GM18951 (cell line): ENCODE data around the gene B3GNT9.

Experiments used
- POLR2A ChIP-seq: IDR thresholded peaks from 4 replicates; pipeline ENCODE4 v1.6.1; 2011; ENCODE audit warnings: mild to moderate bottlenecking; ENCODE audit not compliant: insufficient read length, insufficient read depth; ENCODE audit errors: extremely low read depth
- in situ Hi-C: fragments of 300-500 bp; cut with MboI; formaldehyde crosslinking; loops from one replicate; pipeline ENCODE4 v1.12.0; 2022; ENCODE audit warnings: low sequenced_read_pairs, mixed read lengths, inconsistent platforms; ENCODE audit not compliant: unreplicated experiment

Gene B3GNT9

DNA sequence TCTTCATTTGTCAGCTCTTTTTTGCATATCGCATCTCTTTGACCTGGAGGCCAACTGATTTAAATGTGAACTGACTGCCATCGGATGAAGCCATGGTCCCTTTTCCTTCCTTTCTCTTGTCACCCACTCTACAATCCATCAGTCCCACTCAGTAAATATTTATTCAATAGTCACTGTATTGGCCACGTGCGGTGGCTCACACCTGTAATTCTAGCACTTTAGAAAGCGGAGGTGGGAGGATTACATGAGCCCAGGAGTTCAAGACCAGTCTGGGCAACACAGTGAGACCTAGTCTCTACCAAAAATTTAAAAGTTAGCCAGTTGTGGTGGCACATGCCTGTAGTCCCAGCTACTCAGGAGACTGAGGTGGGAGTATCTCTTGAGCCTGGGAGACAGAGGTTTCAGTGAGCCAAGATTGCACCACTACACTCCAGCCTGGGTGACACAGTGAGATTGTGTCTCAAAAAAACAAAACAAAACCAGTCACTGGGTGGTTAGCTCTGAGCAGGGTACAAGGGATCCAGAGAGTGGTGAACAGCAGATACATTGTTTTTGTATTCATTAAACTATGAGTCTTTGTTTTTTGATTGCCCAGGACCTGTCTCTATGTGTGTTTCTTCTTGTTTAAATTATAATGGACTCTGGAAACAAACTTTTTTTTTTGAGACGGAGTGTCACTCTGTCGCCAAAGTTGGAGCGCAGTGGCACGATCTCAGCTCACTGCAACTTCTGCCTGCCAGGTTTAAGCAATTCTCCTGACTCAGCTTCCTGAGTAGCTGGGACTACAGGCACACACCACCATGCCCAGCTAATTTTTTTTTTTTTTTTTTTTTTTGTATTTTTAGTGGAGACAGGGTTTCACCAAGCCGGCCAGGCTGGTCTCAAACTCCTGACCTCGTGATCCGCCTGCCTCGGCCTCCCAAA is 34.1 kb downstream of the B3GNT9 start:
- in situ Hi-C loops: no loop called here
- no peak for TF ChIP-seq POLR2A

DNA sequence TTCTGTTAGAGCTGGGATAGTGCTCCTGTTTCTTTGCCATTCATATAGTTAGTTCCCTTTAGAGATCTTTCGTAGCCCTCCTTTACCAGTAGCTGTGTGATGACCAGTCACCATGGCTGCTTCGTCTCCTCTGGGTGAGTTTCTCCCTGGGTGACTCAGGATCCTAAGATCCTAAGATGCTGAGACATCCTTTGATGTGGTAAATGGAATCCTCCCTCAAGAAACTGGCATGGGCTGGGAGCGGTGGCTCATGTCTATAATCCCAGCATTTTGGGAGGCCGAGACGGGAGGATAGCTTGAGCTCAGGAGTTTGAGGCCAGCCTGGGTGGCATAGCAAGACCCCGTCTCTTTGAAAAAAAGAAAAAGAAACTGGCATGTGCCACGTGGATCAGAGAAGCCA is 35.2 kb downstream of the B3GNT9 start:
- TF ChIP-seq POLR2A: no peak
- in situ Hi-C loops: no loop called here

DNA sequence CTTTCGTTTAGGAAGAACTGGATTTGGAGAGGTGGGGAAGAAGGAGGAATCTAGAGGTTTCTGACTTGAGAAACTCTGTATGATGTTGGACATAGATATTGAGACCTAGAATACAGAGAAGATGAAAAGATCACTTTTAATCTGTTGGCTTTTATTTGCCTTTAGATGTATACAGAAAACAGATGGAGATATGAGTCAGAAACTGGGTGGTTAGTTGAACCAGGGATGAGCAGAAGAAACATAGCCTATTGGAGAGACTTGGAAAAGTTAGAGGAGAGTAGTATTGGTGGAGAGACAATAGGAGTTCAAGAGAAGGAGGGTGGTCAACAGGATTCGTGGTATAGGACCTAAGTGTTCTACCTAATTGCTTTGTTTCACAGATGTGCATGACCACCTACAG is 36.0 kb downstream of the B3GNT9 start:
- no peak for TF ChIP-seq POLR2A
- in situ Hi-C loops: no loop called here

DNA sequence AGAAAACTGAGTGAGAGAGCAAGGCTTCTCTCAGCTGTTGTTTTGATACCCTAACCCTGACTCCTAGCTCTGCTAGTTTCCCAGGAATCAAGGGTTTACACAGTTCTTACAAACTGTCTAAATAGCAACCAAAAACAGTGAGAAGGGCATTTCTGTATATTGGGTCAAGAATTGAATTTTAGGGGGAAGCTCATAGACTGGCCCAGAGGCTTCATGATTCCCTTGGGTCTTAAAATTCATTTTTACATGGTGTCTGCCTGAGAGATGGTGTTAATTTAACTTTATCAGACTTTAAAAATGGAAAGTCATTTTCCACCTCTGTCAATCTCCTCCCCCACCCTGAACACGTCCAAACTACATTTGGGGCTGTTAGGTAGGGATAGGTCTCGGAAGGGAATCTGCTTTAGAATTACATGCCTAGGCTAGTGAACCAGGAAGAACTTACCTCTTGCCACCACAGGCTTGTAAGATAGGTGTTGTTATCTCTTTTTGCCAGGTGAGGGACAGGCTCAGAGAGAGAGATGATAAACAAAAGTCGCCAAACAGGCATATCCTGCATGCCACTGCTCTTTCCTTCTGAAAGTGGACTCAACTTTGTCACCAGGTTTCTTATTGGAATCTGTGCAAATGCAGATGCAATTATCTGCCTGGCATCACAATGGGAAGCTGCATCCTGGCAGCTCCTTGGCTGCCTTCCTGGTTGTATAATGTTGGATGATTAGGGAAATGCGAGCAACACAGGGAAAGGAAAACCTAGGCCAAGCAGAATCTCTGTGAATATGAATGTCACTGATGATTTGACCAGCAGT is 38.0 kb downstream of the B3GNT9 start:
- TF ChIP-seq POLR2A: no peak
- in situ Hi-C loops: no loop called here

DNA sequence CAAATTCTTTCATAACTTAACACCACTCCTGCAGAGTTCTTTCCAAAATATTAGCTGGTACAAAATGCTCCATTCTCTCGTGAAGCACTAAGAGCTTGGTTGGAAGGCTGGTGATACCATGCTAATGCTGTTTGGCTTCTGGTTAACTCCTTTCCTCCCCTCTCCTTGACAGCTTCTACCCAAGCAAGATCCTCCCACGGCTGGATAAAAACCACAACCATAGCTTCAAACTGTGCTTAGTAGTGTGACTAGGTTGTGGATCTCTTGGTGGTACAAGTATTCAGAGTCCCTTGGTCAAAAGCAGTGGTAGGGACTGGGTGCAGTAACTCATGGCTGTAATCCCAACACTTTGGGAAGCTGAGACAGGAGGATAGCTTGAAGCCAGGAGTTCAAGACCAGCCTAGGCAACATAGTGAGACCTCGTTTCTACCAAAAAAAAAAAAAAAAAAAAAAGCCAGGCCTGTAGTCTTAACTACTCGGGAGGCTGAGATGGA is 38.8 kb downstream of the B3GNT9 start:
- TF ChIP-seq POLR2A: no peak
- in situ Hi-C loops: no loop called here

DNA sequence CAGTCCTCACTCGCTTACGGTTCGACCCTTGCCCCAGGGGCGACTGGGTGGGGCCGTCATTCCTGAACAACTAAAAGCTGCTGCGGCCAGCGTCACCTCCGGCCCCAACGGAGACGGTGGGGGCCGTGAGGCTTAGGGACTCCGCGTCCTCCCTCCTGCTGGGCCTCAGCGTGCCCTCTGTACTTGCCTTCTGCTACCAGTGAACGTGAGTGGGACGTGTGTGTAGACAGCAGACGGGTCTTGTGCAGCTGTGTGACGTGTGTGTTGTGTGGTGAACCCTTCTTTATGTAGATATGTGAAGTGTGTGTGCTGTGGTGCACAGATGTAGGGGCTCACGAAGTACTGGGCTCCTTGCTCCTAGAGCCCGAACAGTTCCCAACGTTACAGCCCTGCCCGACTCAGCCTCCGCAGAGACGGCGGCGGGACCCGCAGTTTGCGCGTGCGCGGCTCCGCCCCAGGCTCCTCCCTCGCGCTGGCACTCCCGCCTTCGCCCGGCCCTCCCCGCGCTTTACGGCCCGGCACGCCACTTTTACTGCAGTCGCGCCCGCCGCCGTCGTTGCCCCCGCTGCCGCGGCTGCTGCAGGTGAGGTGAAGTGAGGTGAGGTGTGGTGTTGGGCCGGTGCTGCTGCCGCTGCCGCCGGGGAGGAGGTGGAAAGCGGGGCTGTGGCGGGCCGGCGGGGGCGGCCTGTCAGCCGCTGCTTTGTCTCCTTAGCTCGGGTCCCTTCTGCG is 41.2 kb downstream of the B3GNT9 start, which contains the start of gene PHAF1:
TSS of gene PHAF1 (plus strand) at position 535 of the 729 bp plus-strand sequence. CDS start 235 bp downstream, outside the sequence.
- TF ChIP-seq POLR2A: peak; percentile 95
- in situ Hi-C loops: no loop called here

DNA sequence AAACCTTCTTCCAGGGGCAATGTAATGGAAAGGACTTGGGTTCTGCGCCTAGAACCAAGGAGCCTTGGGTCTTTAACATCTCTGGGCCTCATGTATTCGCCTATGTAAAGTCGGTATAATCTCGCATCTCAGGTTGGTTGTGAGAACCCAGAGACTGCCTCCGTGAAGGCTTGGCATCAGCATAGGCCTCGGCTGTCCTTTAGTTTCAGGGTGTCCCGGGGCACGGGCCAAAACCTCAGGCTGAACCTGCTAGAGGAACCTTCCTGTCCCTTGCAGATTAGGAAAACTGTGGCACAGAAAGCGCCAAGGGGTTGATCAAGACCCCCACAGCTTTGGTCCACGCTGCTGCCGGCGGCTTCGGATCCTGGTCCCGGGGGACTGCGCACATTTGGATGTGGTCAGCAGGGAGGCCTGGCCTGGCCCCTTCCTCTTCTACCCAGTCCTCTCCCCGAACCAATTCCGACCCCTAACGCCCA is 41.8 kb downstream of the B3GNT9 start:
- in situ Hi-C loops: no loop called here
- TF ChIP-seq POLR2A: no peak

DNA sequence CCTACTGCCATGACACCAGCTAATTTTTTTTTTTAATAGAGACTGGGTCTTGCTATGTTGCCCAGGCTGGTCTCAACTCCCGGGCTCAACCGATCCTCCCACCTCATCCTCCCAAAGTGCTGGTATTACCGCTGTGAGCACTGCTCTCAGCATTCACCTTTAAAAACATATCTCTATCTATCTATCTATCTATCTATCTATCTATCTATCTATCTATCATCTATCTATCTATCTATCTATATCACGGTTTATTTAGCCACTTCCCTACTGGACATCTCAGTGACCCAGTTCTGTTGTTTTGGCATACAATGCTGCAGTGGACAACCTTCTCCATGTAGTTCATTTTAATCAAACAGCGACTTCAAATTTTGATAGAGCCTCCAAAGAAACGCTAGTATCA is 42.3 kb downstream of the B3GNT9 start:
- in situ Hi-C loops: no loop called here
- no peak for TF ChIP-seq POLR2A

DNA sequence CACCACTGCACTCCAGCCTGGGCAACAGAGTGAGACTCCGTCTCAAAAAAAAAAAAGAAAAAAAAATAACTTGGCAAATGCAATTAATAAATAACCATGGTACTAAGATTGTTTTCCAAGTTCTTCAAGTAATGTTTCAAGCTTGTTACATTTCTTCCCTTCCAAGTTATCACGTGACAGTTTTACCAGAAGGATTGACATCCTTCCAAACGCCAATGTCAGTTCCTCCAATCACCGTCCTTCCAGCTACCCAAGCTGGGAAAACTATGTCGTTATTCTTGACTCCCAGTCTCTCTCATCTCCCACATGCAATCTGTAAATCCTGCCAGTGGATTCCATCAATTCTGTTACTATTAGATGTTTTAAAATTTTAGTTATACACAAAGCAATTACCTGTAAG is 44.9 kb downstream of the B3GNT9 start:
- TF ChIP-seq POLR2A: no peak
- in situ Hi-C loops: no loop called here

DNA sequence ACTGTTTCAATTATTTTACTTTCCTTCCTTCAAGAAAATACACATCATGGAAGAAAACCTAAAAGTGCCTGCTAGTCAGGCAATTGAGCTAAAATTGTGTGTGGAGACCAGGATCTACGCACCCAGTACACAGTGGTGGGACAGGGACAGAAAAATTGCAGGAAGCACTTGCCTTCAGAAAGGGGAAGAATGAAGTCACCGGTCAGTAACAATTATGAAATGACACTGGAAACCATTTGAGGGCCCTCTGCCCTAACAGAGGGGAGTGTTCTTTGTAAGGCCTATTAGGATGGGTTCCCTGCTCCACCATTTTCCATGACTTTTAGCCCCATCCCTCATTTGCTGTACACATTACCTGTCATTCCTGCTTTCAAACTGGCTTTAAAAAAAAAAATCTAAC is 45.6 kb downstream of the B3GNT9 start:
- in situ Hi-C loops: no loop called here
- no peak for TF ChIP-seq POLR2A

DNA sequence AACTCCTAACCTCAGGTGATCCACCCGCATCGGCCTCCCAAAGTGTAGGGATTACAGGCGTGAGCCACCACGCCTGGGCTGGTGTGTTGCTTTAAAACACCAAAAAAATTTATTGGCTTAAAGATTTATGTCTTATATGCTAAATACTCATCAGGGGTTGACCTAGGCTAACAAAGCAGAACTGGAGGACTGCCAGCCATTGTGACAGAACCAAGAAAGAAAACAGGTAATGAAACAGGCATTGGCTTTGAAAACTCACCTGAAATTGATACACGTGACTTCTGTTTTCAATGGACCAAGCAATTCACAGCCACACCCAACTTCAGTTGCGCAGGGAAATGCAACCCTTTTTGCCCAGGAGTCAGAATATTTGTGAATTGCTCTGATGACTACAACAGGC is 46.0 kb downstream of the B3GNT9 start:
- no peak for TF ChIP-seq POLR2A
- in situ Hi-C loops: no loop called here

DNA sequence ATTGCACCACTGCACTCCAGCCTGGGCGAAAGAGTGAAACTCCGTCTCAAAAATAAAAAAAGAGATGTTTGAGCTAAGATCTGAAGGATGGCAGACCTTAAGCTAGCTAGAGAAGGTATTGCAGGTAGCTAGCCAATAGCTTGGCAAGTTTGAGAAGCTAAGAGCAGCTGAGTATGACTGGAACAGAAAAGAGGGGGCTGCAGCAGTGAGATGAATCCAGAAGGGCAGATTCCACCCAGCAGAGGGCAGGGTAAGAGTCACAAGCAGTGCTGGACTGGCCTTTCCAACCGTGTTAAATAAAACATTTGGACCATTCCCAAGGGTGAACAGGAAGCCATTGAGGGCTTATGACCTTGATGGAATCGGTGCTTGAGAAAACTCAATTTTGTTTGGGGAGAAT is 46.7 kb downstream of the B3GNT9 start:
- no peak for TF ChIP-seq POLR2A
- in situ Hi-C loops: no loop called here
